Measurements from ENCODE around the gene EEF2K.
"Not testable (repeated sequence)": the region's sequence is repeated elsewhere in the genome, so short reads cannot be mapped to it uniquely, and the experiment has no call there.

Gene EEF2K

DNA sequence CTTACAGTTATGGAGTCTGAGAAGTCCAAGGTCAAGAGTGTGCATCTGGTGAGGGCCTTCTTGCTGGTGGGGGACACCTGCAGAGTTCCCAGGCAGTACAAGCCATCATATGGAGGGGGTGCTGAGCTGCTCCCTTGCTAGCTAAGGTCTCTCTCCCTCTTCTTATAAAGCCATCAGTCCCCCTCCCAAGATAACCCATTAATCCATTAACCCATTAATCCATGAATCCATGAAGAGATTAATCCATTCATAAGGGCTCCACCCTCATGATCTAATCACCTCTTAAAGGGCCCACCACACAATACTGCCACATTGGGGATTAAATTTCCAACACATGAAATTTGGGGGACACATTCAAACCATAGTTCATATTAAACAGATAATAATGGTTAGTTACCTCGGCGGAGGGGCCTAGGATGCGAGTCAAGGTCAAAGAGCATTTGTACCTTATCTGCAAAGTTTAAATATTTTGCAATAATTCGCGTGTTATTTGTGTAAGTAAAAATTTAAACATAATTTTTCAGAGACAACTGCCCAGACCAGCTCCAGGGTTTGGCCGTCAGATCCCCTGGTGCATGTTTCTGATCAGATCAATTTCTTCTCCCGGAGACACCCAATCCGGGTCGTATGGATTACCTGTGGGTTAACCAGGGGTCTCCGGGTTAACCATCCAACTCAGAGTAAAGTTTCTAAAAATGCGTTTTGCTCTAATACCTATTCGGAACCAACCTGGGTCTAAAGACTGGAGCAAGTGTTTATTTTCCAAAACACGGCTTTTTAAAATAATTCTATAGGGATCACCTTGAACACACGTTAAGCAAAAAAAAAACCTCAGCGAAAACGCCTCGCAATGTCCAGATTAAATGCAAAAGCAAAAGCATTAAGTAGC, 90.4 kb downstream of the EEF2K start:
- no peak for DNase-seq (ENCODE audit: low read depth)

- DNase-seq (ENCODE audit: low read depth), result peak; percentile 93
Observed at GRCh38 chr16:22297114-22297870, 91.2 kb downstream of the EEF2K start, which contains the start of gene POLR3E. Gene POLR3E (plus strand): TSS chr16:22297409. CDS start chr16:22302969, 5,560 bp downstream.

GRCh38 chr16:22297871-22298733, 92.0 kb downstream of the EEF2K start:
- peak; percentile 84 for DNase-seq (ENCODE audit: low read depth)

DNA sequence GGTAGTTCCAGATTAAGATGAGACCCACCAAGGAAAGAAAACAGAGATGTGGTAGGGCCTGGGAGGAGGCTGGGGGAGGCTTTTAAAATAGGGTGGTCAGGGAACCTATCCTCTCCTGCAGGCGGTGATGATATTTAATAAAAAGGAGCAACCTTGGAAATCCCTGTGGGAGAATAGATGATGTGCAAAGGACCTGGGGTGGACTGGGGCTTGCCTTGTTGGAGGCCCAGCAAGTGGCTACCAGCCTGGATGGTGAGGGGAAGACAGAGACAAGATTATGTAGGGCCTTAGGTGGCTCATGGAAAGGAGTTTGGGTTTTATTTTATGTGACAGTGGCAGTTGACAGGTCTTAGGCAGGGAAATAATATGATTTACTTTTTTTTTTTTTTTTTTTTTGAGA, 93.0 kb downstream of the EEF2K start:
- DNase-seq (ENCODE audit: low read depth), result no peak

- peak; percentile 34 for DNase-seq (ENCODE audit: low read depth)
Observed at GRCh38 chr16:22300427-22301071, 94.5 kb downstream of the EEF2K start.

DNA sequence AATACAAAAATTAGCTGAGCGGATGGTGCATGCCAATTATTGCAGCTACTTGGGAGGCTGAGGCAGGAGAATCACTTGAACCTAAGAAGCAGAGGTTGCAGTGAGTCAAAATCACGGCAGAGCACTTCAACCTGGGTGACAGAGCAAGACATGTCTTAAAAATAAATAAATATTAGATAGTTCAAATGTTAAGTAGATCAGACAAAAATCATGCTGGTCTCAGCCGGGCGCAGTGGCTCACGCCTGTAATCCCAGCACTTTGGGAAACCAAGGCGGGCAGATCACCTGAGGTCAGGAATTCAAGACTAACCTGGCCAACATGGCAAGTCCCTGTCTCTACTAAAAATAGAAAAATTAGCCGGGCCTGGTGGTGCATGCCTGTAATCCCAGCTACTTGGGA, 95.3 kb downstream of the EEF2K start:
- not testable (repeated sequence) for DNase-seq (ENCODE audit: low read depth)

- no peak for DNase-seq (ENCODE audit: low read depth)
Observed at GRCh38 chr16:22302776-22303363, 96.8 kb downstream of the EEF2K start.

DNA sequence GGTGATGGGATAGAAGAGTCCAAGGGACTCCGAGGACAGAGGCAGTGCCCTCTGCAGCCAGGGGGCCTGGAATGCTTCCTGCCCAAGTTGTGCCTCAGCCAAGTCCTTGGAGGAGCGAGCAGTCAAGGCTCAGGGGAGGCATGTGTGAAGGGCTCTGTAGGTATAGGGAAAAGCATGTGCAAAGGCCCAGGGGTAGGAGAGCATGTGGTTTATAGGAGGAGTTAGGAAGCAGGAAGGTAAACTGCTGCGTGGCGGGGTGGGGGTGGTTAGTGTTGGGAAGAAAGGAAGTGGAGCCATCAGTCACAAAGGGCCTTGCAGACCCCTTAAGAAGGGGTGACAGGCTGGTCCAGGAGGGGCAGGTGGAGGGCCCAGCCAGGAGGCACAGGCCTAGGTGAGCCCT, 98.3 kb downstream of the EEF2K start:
- DNase-seq (ENCODE audit: low read depth), result no peak

DNA sequence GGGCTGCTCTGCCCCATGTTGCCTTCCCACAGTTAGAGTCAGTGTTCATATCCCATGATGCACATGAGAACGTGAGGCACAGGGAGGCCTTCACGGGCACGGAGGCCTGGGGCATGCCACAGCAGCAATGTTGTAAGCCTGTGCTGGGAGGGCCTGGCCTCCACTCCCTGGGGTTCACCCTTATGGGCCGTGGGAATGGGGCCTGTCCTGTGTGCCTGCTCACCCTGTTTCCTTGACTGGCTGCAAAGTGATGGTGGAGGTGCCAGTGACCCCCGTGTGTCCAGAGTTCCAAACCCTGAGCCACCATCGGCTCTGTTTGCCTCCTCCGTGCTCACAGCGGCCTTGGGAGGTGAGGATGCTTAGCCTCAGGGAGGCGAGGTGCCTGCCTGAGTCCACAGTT, 100.7 kb downstream of the EEF2K start:
- no peak for DNase-seq (ENCODE audit: low read depth)

GRCh38 chr16:22307838-22308237, 101.8 kb downstream of the EEF2K start:
- no peak for DNase-seq (ENCODE audit: low read depth)

GRCh38 chr16:22308824-22309520, 102.9 kb downstream of the EEF2K start:
- no peak for DNase-seq (ENCODE audit: low read depth)

- DNase-seq (ENCODE audit: low read depth), result no peak
Observed at GRCh38 chr16:22311520-22311919, 105.4 kb downstream of the EEF2K start.

DNA sequence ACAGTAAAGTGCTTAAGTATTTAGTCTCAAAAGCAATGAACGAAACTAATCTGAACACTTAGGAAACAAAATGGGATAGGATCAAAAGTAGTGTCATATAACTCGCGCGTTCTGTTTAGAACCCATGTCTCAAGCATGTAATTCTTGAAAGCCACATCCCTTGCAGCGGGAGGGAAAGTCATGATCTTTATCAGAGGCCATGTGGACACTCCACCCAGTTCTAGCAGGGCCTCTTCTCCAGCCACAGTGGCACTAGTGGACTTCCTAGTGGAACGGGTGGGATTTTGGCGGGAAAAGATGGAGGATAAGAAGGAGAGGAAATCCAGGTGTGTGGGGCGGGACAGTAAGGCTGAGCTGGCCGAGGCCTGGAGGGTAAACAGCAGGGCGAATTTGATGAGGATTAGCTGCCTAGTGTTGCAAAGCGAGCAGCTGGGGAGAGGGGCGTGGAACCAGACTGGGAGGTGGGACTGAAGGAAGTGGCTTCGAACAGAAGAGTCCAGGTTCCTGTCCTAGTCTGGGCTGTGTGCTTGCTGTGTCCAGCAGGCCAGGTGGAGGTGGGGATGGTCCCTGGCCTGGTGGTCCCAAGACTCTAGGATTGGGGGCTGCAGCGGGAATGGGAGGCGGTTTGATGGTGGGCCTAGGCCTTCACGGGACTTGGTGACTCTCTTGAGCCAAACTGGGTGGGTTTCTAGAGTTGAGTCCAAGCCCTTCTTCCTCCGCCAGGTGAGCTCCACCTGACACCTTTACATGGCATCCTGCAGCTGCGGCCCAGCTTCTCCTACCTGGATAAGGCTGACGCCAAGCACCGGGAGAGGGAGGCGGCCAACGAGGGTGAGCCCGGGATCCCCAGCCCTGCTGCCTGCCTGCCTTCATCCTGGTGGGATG, 107.1 kb downstream of the EEF2K start:
- no peak for DNase-seq (ENCODE audit: low read depth)

- DNase-seq (ENCODE audit: low read depth), result no peak
Observed at GRCh38 chr16:22313876-22314470, 107.9 kb downstream of the EEF2K start.

GRCh38 chr16:22314661-22315626, 108.9 kb downstream of the EEF2K start:
- no peak for DNase-seq (ENCODE audit: low read depth)

DNA sequence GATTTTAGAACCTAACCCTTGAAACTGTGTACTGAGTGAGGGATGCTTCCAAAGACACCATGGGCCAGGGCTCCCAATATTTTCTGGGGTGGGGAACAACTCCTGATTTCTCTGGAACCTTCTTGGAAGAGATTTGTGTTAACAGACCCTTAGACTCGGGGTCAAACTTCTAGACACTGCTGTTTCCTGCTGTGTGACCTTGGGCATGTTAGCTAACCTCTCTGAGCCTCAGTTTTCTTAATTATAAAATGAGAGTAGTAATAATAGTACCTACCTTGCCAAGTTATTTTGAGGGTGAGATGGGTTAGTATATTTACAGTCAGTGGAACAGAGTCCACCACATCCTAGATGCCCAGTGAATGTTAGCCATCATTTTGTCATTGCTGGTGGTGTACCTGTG, 109.9 kb downstream of the EEF2K start:
- no peak for DNase-seq (ENCODE audit: low read depth)

DNA sequence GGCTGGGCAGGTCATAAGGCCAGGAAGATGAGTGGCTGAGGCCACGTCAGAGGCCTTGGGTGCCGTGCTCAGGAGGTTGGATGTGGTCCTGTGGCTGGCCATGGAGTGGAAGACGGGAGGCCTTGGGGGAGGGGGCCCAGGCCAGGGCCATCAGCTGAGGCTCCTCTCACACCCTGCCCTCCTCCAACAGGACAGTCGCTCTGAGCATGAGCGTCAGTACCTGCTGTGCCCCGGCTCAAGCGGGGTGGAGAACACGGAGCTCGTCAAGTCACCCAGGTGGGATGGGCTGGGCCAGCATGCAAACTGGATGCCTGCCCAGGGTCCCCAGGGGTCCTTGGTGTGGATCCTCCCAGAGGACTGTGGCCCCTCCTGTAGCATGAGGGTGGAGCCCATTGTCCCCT, 110.3 kb downstream of the EEF2K start:
- DNase-seq (ENCODE audit: low read depth), result no peak

DNA sequence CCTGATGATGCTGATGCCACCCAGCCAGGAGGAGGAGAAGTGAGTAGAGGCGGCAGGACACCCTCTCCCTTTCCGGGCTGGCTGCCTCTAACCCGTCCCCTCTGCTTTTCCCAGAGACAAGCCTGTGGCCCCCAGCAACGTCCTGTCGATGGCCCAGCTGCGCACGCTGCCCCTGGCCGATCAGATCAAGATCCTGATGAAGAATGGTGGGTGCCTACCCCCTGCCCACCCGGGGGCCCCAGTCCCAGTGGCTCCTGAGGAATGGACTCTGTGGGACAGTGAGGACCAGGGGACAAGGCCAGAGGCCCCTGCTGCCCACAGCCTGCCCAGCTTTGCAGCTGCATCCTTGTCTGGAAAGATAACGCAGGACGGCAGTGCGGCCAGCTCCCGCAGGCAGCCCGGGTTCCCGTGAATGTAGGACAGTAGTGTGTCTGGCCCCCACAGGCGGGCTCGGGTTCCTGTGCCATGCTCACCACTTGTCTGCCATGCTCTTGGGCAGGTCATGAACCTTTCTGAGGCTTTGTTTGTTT, 111.0 kb downstream of the EEF2K start:
- DNase-seq (ENCODE audit: low read depth), result no peak
